GM12891 (cell line): ENCODE measurements around the gene ADGRB3.

ENCODE experiments used
- POLR2A ChIP-seq: IDR thresholded peaks from 2 replicates; pipeline ENCODE4 v1.6.1; 2011; ENCODE audit warnings: low read depth, low read length, control low read depth
- POLR2AphosphoS5 ChIP-seq: IDR thresholded peaks from 2 replicates; pipeline ENCODE4 v1.6.1; 2011; ENCODE audit warnings: low read depth, low read length, control low read depth
- SPI1 ChIP-seq: IDR thresholded peaks from 2 replicates; pipeline ENCODE4 v1.6.1; 2011; ENCODE audit warnings: low read depth, low read length, control low read depth

DNA sequence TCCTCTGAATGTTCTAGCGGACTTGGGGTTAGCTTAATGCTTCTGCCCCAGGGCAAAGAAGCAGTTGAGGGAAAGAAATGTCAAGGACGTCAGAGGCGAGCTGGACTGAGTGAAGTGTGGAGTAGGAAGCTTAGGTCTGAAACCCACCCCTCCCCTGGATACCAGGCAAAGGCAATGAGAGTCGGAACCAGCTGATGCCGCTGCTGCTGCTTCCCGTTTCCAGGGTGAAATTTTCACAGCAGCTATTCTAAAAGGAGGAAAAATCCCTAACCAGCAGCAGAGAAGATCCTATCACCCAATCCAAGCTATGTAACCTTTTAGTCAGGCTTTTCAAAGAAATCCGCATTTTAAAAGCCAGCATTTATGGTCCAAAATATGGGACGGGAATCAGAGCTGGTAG, 597.4 kb downstream of the ADGRB3 start:
- TF ChIP-seq SPI1 (no peak), POLR2AphosphoS5 (no peak), POLR2A (no peak)
